MM.1S (cell line): Measurements from ENCODE around the gene GFRA1.

ENCODE experiments used
- CTCF ChIP-seq: fragments of 300-600 bp; sonication (generic); IDR thresholded peaks from 2 replicates; pipeline ENCODE4 v1.5.1; 2016; ENCODE audit warnings: antibody characterized with exemption, low read length, mixed read lengths
- EZH2 ChIP-seq: fragments of 300-600 bp; sonication (generic); optimal IDR thresholded peaks from 2 replicates; pipeline ENCODE3; 2017; ENCODE audit warnings: low read depth, mild to moderate bottlenecking, antibody characterized with exemption, low read length, mixed read lengths

DNA sequence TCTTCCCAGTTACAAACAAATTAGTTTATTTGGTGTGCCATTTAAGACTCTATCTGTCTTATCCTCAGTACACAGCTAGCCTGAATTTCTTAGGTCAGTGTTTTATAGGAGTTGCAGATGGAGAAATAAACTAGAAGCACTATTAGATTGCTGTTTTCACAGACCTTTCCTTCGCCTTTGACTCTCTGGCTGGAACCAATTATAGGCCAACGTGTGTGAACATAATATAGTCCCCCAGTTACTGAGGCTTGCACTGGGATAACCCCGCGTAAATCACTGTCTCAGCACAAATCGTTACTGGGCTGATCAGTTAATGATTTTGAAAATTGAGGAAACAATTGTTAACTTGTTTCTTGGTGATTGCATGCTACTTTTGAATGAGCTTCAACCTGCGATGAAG is 233.4 kb downstream of the GFRA1 start:
- no peak for TF ChIP-seq EZH2
- TF ChIP-seq CTCF = no peak
